ENCODE results near the gene ECT2L.

DNA sequence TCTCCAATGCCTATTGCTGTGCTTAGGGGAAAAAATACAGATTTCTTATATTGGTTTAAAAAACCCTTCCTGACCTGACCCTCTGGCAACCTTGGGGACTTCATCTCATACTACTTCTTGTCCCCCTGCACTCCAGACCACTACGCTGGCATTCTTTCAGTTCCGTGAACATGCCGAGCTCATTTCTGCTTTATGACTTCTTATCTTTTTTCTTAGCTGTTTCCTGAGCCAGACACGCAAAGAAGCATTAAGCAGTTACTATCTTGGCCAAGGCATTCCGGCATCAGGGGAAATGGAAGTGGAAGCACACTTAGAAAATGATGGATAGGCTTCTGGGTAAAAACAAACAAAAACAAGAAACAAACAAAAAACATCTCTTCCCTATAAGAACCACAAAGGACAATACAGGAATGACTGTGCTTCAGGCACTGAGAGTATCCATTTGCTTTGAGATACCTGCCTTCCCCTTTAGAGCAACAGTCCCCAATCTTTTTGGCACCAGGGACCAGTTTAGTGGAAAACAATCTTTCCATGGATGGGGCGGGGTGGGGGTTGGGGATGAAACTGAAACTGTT is 26.7 kb upstream of the ECT2L start:
- TF ChIP-seq, protein P1, sequence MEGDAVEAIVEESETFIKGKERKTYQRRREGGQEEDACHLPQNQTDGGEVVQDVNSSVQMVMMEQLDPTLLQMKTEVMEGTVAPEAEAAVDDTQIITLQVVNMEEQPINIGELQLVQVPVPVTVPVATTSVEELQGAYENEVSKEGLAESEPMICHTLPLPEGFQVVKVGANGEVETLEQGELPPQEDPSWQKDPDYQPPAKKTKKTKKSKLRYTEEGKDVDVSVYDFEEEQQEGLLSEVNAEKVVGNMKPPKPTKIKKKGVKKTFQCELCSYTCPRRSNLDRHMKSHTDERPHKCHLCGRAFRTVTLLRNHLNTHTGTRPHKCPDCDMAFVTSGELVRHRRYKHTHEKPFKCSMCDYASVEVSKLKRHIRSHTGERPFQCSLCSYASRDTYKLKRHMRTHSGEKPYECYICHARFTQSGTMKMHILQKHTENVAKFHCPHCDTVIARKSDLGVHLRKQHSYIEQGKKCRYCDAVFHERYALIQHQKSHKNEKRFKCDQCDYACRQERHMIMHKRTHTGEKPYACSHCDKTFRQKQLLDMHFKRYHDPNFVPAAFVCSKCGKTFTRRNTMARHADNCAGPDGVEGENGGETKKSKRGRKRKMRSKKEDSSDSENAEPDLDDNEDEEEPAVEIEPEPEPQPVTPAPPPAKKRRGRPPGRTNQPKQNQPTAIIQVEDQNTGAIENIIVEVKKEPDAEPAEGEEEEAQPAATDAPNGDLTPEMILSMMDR (IDR thresholded peaks at IDR 0.05), result no peak
- TF ChIP-seq POLR2A (IDR thresholded peaks at IDR 0.05), result no peak

Data from testis (tissue), 2 donors.